Fibroblast of lung (primary cell): Measurements from ENCODE around the gene UACA.

Source experiments
- EZH2 ChIP-seq: IDR thresholded peaks from 2 replicates; pipeline ENCODE4 v1.5.1; 2012; ENCODE audit warnings: low read length, control low read depth, mild to moderate bottlenecking; ENCODE audit errors: missing control alignments
- TF ChIP-seq, protein P1 (sequence below), 2 donors: IDR thresholded peaks in 1 of 2; conservative IDR thresholded peaks in 1 of 2; 1 replicate in 1 of 2; 2 replicates in 1 of 2; pipeline ENCODE4 v1.5.1; 2011 to 2012; ENCODE audit warnings: low read length in 2 of 2, control low read depth in 1 of 2, inconsistent platforms in 1 of 2, low read depth in 1 of 2, mild to moderate bottlenecking in 1 of 2

- TF ChIP-seq, protein P1, sequence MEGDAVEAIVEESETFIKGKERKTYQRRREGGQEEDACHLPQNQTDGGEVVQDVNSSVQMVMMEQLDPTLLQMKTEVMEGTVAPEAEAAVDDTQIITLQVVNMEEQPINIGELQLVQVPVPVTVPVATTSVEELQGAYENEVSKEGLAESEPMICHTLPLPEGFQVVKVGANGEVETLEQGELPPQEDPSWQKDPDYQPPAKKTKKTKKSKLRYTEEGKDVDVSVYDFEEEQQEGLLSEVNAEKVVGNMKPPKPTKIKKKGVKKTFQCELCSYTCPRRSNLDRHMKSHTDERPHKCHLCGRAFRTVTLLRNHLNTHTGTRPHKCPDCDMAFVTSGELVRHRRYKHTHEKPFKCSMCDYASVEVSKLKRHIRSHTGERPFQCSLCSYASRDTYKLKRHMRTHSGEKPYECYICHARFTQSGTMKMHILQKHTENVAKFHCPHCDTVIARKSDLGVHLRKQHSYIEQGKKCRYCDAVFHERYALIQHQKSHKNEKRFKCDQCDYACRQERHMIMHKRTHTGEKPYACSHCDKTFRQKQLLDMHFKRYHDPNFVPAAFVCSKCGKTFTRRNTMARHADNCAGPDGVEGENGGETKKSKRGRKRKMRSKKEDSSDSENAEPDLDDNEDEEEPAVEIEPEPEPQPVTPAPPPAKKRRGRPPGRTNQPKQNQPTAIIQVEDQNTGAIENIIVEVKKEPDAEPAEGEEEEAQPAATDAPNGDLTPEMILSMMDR (conservative IDR thresholded peaks at IDR 0.05 in 1 of 2, IDR thresholded peaks at IDR 0.05 in 1 of 2; ENCODE audit: low read depth in 1 of 2, low read length in 2 of 2), result no peak
- no peak for TF ChIP-seq EZH2
Observed at GRCh38 chr15:70605606-70606410, 157.6 kb downstream of the UACA start.
